H1 (cell line): ENCODE data around the gene SMLR1. TPM values are rescaled to one million over a fixed set of nuclear protein-coding genes. Genes with fewer than 3 reads are reported as not detected.

ENCODE experiments used
- CTCF ChIA-PET: fragments of 300-600 bp; sonication (Branson Sonifier 250); formaldehyde crosslinking; loops from one replicate; lab custom pipeline; 2021; ENCODE audit not compliant: partially characterized antibody; lab: Charles Lee
- POLR2A ChIA-PET: fragments of 300-600 bp; sonication (Branson Sonifier 250); formaldehyde crosslinking; loops from one replicate; lab custom pipeline; 2021; ENCODE audit warnings: inconsistent platforms; ENCODE audit not compliant: partially characterized antibody; lab: Charles Lee
- DNase-seq, 2 experiments: peaks; one replicate each; pipeline versions ENCODE4 v3.0.0 to v3.0.0-alpha.2; 2010 to 2022; ENCODE audit warnings: low spot score in 2 of 2, low read depth in 1 of 2, mixed read lengths in 1 of 2
- FAIRE-seq: peaks from 2 replicates; lab custom pipeline; 2011; peaks lifted over from hg19 to GRCh38; lab: Jason Lieb, UNC
- H2AFZ ChIP-seq: 2 replicates; pipeline ENCODE4 v1.8.1; 2012; ENCODE audit warnings: low read length, inconsistent platforms
- H2AK5ac ChIP-seq: 2 replicates; pipeline ENCODE4 v1.6.1; 2013; ENCODE audit warnings: low read depth, low read length
- H2BK120ac ChIP-seq: replicated peaks from 2 replicates; pipeline ENCODE3; 2013; ENCODE audit warnings: low read depth, low read length, inconsistent platforms
- H2BK12ac ChIP-seq: 2 replicates; pipeline ENCODE4 v1.6.1; 2013; ENCODE audit warnings: low read depth, low read length
- H2BK15ac ChIP-seq: 2 replicates; pipeline ENCODE4 v1.6.1; 2013; ENCODE audit warnings: low read length
- H2BK20ac ChIP-seq: 2 replicates; pipeline ENCODE4 v1.6.1; 2013; ENCODE audit warnings: low read length
- H2BK5ac ChIP-seq: 2 replicates; pipeline ENCODE4 v1.6.1; 2013; ENCODE audit warnings: low read depth, low read length
- H3K14ac ChIP-seq: 2 replicates; pipeline ENCODE4 v1.6.1; 2013; ENCODE audit warnings: inconsistent platforms; ENCODE audit not compliant: insufficient read length
- H3K18ac ChIP-seq: 2 replicates; pipeline ENCODE4 v1.6.1; 2013; ENCODE audit warnings: low read length; ENCODE audit errors: extremely low read depth
- H3K23ac ChIP-seq: 2 replicates; pipeline ENCODE4 v1.6.1; 2013; ENCODE audit warnings: inconsistent platforms; ENCODE audit not compliant: insufficient read length
- H3K23me2 ChIP-seq: 2 replicates; pipeline ENCODE4 v1.6.1; 2013; ENCODE audit warnings: low read depth, low read length
- H3K27ac ChIP-seq: 2 replicates; pipeline ENCODE4 v1.6.1; 2011; ENCODE audit warnings: low read depth, low read length, inconsistent platforms
- H3K27me3 ChIP-seq, 4 experiments: replicated peaks in 1 of 4; 1 replicate in 1 of 4; 2 replicates in 3 of 4; pipeline versions ENCODE4 v1.6.1 to v1.8.1; 2011 to 2013; ENCODE audit warnings: low read length in 3 of 4, mild to moderate bottlenecking in 3 of 4, inconsistent platforms in 2 of 4, mixed read lengths in 2 of 4, moderate library complexity in 1 of 4; ENCODE audit not compliant: control insufficient read depth in 3 of 4, insufficient read depth in 3 of 4; ENCODE audit errors: extremely low read depth in 1 of 4
- H3K36me3 ChIP-seq, 4 experiments: 2 replicates each; pipeline versions ENCODE4 v1.6.1 to v1.8.1; 2011 to 2013; ENCODE audit warnings: mild to moderate bottlenecking in 4 of 4, low read length in 3 of 4, moderate library complexity in 2 of 4, control low read depth in 1 of 4, inconsistent platforms in 1 of 4; ENCODE audit not compliant: insufficient read depth in 4 of 4, control insufficient read depth in 2 of 4
- H3K4ac ChIP-seq: replicated peaks from 2 replicates; pipeline ENCODE3; 2013; ENCODE audit warnings: low read length, low read depth, mixed read lengths, inconsistent platforms; ENCODE audit not compliant: insufficient read length
- H3K4me1 ChIP-seq, 4 experiments: replicated peaks in 1 of 4; 1 replicate in 1 of 4; 2 replicates in 3 of 4; pipeline versions ENCODE4 v1.6.1 to v1.8.1; 2011 to 2013; ENCODE audit warnings: low read length in 3 of 4, inconsistent platforms in 2 of 4, mixed read lengths in 1 of 4; ENCODE audit not compliant: insufficient read depth in 4 of 4, control insufficient read depth in 3 of 4
- H3K4me2 ChIP-seq, 2 experiments: 2 replicates each; pipeline versions ENCODE4 v1.6.1 to v1.8.1; 2011 to 2013; ENCODE audit warnings: low read depth in 2 of 2, low read length in 2 of 2, control low read depth in 1 of 2, inconsistent platforms in 1 of 2, mild to moderate bottlenecking in 1 of 2; ENCODE audit not compliant: insufficient read depth in 1 of 2
- H3K4me3 ChIP-seq, 4 experiments: fragments of 200-600, 300-600 bp in 1 of 4; sonication (generic), shearing (Covaris generic), sonication (Bioruptor Twin) in 1 of 4; 2 replicates each; pipeline versions ENCODE4 v1.5.1 to v1.8.1; 2011 to 2016; ENCODE audit warnings: low read length in 4 of 4, low read depth in 3 of 4, control low read depth in 2 of 4, inconsistent platforms in 2 of 4, mild to moderate bottlenecking in 2 of 4, mixed read lengths in 1 of 4, moderate library complexity in 1 of 4; ENCODE audit not compliant: insufficient read depth in 2 of 4; ENCODE audit errors: extremely low read depth in 1 of 4
- H3K56ac ChIP-seq: replicated peaks from 2 replicates; pipeline ENCODE3; 2013; ENCODE audit warnings: low read depth, mild to moderate bottlenecking, mixed read lengths, low read length, inconsistent platforms; ENCODE audit not compliant: insufficient read length
- H3K79me1 ChIP-seq: 2 replicates; pipeline ENCODE4 v1.6.1; 2013; ENCODE audit warnings: low read depth, low read length, control low read depth
- H3K79me2 ChIP-seq, 2 experiments: 2 replicates each; pipeline versions ENCODE4 v1.6.1 to v1.8.1; 2012 to 2013; ENCODE audit warnings: low read length in 2 of 2, mild to moderate bottlenecking in 2 of 2, inconsistent platforms in 1 of 2; ENCODE audit not compliant: insufficient read depth in 2 of 2, control insufficient read depth in 1 of 2
- H3K9ac ChIP-seq, 4 experiments: replicated peaks in 1 of 4; 1 replicate in 1 of 4; 2 replicates in 3 of 4; pipeline versions ENCODE4 v1.6.1 to v1.8.1; 2011 to 2013; ENCODE audit warnings: low read depth in 3 of 4, low read length in 3 of 4, control low read depth in 2 of 4, mild to moderate bottlenecking in 2 of 4, moderate library complexity in 2 of 4, inconsistent platforms in 1 of 4; ENCODE audit errors: extremely low read depth in 1 of 4
- H3K9me3 ChIP-seq, 2 experiments: 2 replicates each; pipeline versions ENCODE4 v1.6.1 to v1.8.1; 2012 to 2013; ENCODE audit warnings: mild to moderate bottlenecking in 2 of 2, moderate library complexity in 2 of 2, control low read depth in 1 of 2, inconsistent platforms in 1 of 2, low read depth in 1 of 2, low read length in 1 of 2, mixed read lengths in 1 of 2; ENCODE audit not compliant: insufficient read depth in 2 of 2
- H4K20me1 ChIP-seq, 2 experiments: replicated peaks in 1 of 2; 2 replicates each; pipeline versions ENCODE3 to v1.8.1; 2011 to 2013; ENCODE audit warnings: inconsistent platforms in 2 of 2, low read length in 2 of 2, mild to moderate bottlenecking in 1 of 2; ENCODE audit not compliant: insufficient read depth in 2 of 2, control insufficient read depth in 1 of 2
- H4K5ac ChIP-seq: 2 replicates; pipeline ENCODE4 v1.6.1; 2013; ENCODE audit warnings: low read length, low read depth, mixed read lengths, inconsistent platforms; ENCODE audit not compliant: insufficient read length
- H4K8ac ChIP-seq: 2 replicates; pipeline ENCODE4 v1.8.0; 2013; ENCODE audit warnings: mild to moderate bottlenecking, moderate library complexity, low read length, inconsistent platforms; ENCODE audit not compliant: insufficient read depth; ENCODE audit errors: extremely low read depth
- H4K91ac ChIP-seq: replicated peaks from 2 replicates; pipeline ENCODE3; 2013; ENCODE audit warnings: low read length, mixed read lengths, inconsistent platforms; ENCODE audit not compliant: insufficient read length
- HDAC6 ChIP-seq: IDR thresholded peaks from one replicate; pipeline ENCODE4 v1.7.1; 2012; ENCODE audit warnings: low read depth, mild to moderate bottlenecking, inconsistent platforms, low read length, moderate library complexity
- JUND ChIP-seq: IDR thresholded peaks from 2 replicates; pipeline ENCODE4 v1.6.1; 2011; ENCODE audit warnings: mild to moderate bottlenecking, improper control_type of control experiment, low read length
- KDM5A ChIP-seq: fragments of 200-600 bp; IDR thresholded peaks from 2 replicates; pipeline ENCODE4 v1.7.1; 2012; ENCODE audit warnings: mild to moderate bottlenecking, low read length, inconsistent platforms, mixed read lengths
- SIN3A ChIP-seq, 2 experiments: IDR thresholded peaks in 1 of 2; conservative IDR thresholded peaks in 1 of 2; 2 replicates each; pipeline ENCODE4 v1.6.1; 2011 to 2012; ENCODE audit warnings: low read length in 2 of 2, improper control_type of control experiment in 1 of 2, low read depth in 1 of 2, mild to moderate bottlenecking in 1 of 2
- SUZ12 ChIP-seq: fragments of 200-600 bp; sonication (generic); IDR thresholded peaks from 2 replicates; pipeline ENCODE4 v1.6.1; 2012; ENCODE audit warnings: mild to moderate bottlenecking, inconsistent platforms, low read length, moderate library complexity, mixed read lengths
- TAF1 ChIP-seq: IDR thresholded peaks from 2 replicates; pipeline ENCODE4 v1.6.1; 2011; ENCODE audit warnings: mild to moderate bottlenecking, low read depth, low read length
- TEAD4 ChIP-seq: IDR thresholded peaks from 2 replicates; pipeline ENCODE4 v1.6.1; 2012; ENCODE audit warnings: low read depth, low read length, inconsistent platforms, mixed read lengths
- USF2 ChIP-seq: IDR thresholded peaks from 2 replicates; pipeline ENCODE4 v1.6.1; 2011; ENCODE audit warnings: low read length, improper control_type of control experiment
- WGBS, 2 experiments: shearing (Covaris generic) in 1 of 2; methylation state at CpG; one replicate each; pipeline versions ENCODE4 v1.1.6 to v1.1.7; 2013 to 2015; ENCODE audit warnings: low lambda C conversion rate in 2 of 2, mixed read lengths in 2 of 2, inconsistent platforms in 1 of 2, low coverage in 1 of 2, missing lambda C conversion rate in 1 of 2; ENCODE audit not compliant: insufficient replicate concordance in 2 of 2, insufficient coverage in 1 of 2, insufficient read length in 1 of 2; ENCODE audit errors: extremely low coverage in 1 of 2, missing lambda C conversion rate in 1 of 2; 5-methylcytosine and 5-hydroxymethylcytosine counted together
- polyA plus RNA-seq, 7 experiments: library from polyadenylated mRNA; depleted of rRNA in 3 of 7; stranded (reverse) in 5 of 7; unstranded in 2 of 7; fragments of >200 nt in 5 of 7; fragments of 200-250 nt in 2 of 7; gene quantifications; 1 replicate in 5 of 7; 2 replicates in 1 of 7; 4 replicates in 1 of 7; pipeline versions ENCODE4 v1.2.1 to v1.2.3, GENCODE V29; 2011 to 2013; ENCODE audit warnings: missing spikeins in 2 of 7, mixed read lengths in 2 of 7
- total RNA-seq: library from RNA; stranded (reverse); fragmentation: NEBNext Ultra II Directional; extraction: Animal tissue kit (Norgen Biotek cat#: 25700); gene quantifications from 2 replicates; pipeline ENCODE4 v1.2.1, GENCODE V29; 2021
- TF ChIP-seq, protein P1 (sequence below), 3 experiments: IDR thresholded peaks; 1 replicate in 2 of 3; 2 replicates in 1 of 3; pipeline versions ENCODE4 v1.5.1 to v1.6.1; 2011; ENCODE audit warnings: low read length in 3 of 3, mild to moderate bottlenecking in 3 of 3, inconsistent platforms in 2 of 3, low read depth in 1 of 3, moderate library complexity in 1 of 3; ENCODE audit not compliant: insufficient read depth in 1 of 3; ENCODE audit errors: control extremely low read depth in 1 of 3

SMLR1 gene
- total and polyA plus RNA-seq, 2 of the 8 experiments (the other 6 are each of a cell fraction or from before 2014, with no cell fraction given) = not detected

- H3K9ac ChIP-seq = no peak overlapping the region
- no peak overlapping the region for H2BK15ac ChIP-seq
- peak overlapping the region; percentile 7 to 45; a peak in 3 of 4 replicates for H3K4me2 ChIP-seq
- no peak overlapping the region for H3K56ac ChIP-seq
- TF ChIP-seq SUZ12 (no peak), SIN3A (conservative IDR thresholded peaks at IDR 0.05 in 1 of 2, IDR thresholded peaks at IDR 0.05 in 1 of 2; ENCODE audit: low read depth in 1 of 2, low read length in 2 of 2) (no peak), JUND (no peak), KDM5A (no peak), USF2 (no peak), HDAC6 (no peak), TEAD4 (no peak), TAF1 (no peak)
- TF ChIP-seq, protein P1, sequence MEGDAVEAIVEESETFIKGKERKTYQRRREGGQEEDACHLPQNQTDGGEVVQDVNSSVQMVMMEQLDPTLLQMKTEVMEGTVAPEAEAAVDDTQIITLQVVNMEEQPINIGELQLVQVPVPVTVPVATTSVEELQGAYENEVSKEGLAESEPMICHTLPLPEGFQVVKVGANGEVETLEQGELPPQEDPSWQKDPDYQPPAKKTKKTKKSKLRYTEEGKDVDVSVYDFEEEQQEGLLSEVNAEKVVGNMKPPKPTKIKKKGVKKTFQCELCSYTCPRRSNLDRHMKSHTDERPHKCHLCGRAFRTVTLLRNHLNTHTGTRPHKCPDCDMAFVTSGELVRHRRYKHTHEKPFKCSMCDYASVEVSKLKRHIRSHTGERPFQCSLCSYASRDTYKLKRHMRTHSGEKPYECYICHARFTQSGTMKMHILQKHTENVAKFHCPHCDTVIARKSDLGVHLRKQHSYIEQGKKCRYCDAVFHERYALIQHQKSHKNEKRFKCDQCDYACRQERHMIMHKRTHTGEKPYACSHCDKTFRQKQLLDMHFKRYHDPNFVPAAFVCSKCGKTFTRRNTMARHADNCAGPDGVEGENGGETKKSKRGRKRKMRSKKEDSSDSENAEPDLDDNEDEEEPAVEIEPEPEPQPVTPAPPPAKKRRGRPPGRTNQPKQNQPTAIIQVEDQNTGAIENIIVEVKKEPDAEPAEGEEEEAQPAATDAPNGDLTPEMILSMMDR (IDR thresholded peaks at IDR 0.05; ENCODE audit: control extremely low read depth in 1 of 3, insufficient read depth in 1 of 3, low read depth in 1 of 3, low read length in 3 of 3) = no peak
- H3K27ac ChIP-seq = no peak overlapping the region
- no peak overlapping the region for H2BK120ac ChIP-seq
- no peak overlapping the region for H3K4me3 ChIP-seq
- no peak overlapping the region for H2BK5ac ChIP-seq
- no peak overlapping the region for H4K5ac ChIP-seq
- H3K4me1 ChIP-seq = peaks cover 0 to 13% (median 6%) of the 10 kb centered on the region in 4 experiments; a peak in 5 of 7 replicates
- no peak overlapping the region for H4K91ac ChIP-seq
- H3K27me3 ChIP-seq = peaks cover 0 to under 1% (median 0%) of the 10 kb centered on the region in 4 experiments; a peak in 1 of 7 replicates
- H3K79me2 ChIP-seq = no peaks in the 10 kb centered on the region
- no peak overlapping the region for H2BK12ac ChIP-seq
- no peak overlapping the region for H3K18ac ChIP-seq
- no peak overlapping the region for H4K8ac ChIP-seq
- H3K4ac ChIP-seq = no peak overlapping the region
- POLR2A ChIA-PET = no interaction called here
- H3K36me3 ChIP-seq = peaks cover 0 to 2% (median 0%) of the 10 kb centered on the region in 4 experiments; a peak in 2 of 8 replicates
- H4K20me1 ChIP-seq = no peaks in the 10 kb centered on the region
- WGBS, 2 experiments = 72% methylated on average over 5 of the region's 5 CpGs; no CpG with 5 or more reads in 1 of the 2 experiments
- H3K9me3 ChIP-seq = no peaks in the 10 kb centered on the region
- FAIRE-seq (no peak), DNase-seq (no peak)
- no peak overlapping the region for H3K14ac ChIP-seq
- no peak overlapping the region for H2BK20ac ChIP-seq
- no peak overlapping the region for H2AFZ ChIP-seq
- H3K79me1 ChIP-seq = no peaks in the 10 kb centered on the region
- CTCF ChIA-PET = interaction anchor here (1.7 to 1.9 kb wide), 2 partner anchors 10 to 18 kb away, joined by 4 to 7 read pairs; no protein-coding TSS in a partner anchor
- H3K23ac ChIP-seq = no peak overlapping the region
- no peak overlapping the region for H2AK5ac ChIP-seq
- no peaks in the 10 kb centered on the region for H3K23me2 ChIP-seq
Measured at GRCh38 chr6:130853555-130854183, 26.5 kb downstream of the SMLR1 start.
